HG02852 (cell line): ENCODE results near the gene ABI3.
"Not testable (repeated sequence)": the region's sequence is repeated elsewhere in the genome, so short reads cannot be mapped to it uniquely, and the experiment has no call there.

ENCODE experiments used
- ATAC-seq: cut with Tn5 transposase; IDR thresholded peaks from one replicate; pipeline ENCODE4 v1.9.1; 2021; ENCODE audit warnings: mild to moderate bottlenecking, moderate library complexity; ENCODE audit not compliant: unreplicated experiment

Gene ABI3

GRCh38 chr17:49249292-49249794, 38.8 kb downstream of the ABI3 start:
- no peak for ATAC-seq

DNA sequence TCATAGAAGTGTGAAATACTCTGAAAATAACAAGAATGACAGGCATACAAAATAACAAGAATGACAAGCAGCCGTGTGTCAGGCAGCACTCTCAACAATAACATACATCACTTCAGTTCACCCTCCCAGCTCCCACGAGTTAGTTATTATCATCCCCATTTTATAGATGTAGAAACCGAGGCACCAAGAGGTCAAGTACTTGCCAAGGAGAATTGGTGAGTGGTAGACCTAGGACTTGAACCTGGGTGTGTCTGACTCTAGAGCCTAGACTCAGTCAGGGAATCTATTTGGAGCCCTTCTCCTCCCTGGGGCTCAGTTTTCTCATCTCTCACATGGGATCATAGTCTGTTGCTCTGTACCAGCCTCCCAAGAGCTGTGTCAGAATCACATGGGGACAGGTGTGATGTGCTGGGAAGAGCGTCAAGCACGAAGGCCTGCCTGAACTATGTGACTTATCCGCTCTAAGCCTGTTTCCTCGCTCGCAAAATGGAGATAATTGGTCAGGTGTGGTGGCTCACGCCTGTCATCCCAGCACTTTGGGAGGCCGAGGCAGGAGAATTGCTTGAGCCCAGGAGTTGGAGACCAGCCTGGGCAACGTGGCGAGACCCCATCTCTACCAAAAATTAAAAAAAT, 39.5 kb downstream of the ABI3 start:
- ATAC-seq: no peak

DNA sequence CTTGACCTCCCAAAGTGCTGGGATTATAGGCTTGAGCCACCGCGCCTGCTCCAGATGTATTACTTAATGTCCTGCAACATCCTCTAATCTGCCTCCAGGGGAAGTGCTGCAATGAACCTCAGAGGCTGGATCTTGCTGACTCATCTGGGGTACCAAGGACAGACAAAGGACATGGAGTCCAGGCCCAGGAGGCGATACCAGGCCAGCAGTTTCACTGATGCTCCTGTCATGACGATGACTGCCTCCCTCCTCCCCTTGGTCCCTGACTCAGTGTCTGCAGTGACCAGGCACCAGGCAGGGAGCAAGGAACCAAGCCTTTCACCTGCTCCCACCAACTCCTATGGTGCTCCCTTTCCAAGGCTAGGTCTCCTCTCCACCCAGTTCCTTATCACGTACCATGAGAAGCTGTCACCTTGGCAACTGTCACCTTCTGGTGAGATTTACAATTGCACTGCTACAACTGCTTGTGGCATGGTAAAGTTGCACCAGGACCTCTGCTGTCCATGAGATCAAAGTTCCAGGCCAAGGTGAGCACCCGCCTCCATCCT, 41.7 kb downstream of the ABI3 start:
- no peak for ATAC-seq

GRCh38 chr17:49254066-49254465, 43.6 kb downstream of the ABI3 start:
- ATAC-seq: no peak

DNA sequence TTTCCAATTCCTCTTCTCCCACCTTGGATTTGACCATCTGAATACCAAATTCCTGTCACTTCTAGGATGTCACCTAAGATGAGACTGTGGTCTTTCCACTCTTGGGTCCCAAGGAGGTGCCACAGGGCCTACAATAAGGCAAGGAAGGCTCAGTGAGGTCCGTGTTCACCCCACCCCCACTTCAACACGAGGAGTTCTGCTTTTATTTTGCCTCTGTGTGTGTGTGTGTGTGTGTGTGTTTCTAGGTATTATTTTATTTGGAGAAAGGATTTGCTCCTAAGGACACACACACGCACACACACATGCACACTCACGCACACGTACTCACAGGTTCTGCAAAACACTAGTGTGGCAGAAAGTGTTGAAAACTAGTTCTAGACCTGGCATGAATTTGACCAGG, 44.6 kb downstream of the ABI3 start:
- no peak for ATAC-seq

- no peak for ATAC-seq
These were observed 47.9 kb downstream of the ABI3 start for GRCh38 chr17:49258394-49258793.

DNA sequence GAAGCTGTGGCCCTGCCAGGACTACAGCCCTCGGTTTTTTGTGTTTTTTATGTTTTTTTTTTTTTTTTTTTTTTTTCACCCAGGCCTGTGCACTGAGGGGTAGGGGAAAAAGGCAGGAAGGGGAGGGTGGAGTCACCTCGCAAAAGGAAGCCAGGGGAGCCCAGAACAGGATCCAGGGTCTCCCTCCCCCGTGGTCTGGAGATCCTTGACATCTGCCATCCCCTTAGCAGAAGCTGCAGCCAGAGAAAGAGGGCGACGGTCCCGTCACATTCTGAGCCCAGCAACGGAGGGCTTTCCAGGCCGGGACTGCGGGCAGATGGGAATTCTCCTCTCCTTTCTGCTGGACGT, 49.1 kb downstream of the ABI3 start:
- no peak for ATAC-seq

- peak; percentile 44 for ATAC-seq
These were observed 49.7 kb downstream of the ABI3 start for GRCh38 chr17:49260011-49260816.

DNA sequence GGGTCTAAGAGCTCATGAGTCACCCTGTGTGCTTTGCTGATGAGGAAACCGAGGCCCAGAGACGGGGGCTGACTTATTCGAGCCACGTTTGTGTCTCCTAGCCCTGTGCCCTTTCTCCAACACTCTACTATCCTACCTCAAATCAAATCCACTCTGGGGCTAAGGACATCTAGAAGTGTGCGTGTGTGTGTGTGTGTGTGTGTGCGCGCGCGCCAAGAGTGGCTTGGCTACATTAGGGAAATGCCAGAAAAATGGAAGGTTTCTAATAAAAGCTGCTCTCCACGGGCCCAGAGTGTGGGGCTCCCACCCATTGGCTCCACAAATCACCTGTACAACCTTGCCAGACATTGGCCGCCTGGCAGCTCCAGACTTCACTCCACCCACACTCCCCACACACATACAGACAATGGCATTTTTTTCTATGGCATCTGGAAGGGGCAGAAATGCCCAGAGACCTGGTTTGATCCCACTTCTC, 50.3 kb downstream of the ABI3 start:
- no peak for ATAC-seq

DNA sequence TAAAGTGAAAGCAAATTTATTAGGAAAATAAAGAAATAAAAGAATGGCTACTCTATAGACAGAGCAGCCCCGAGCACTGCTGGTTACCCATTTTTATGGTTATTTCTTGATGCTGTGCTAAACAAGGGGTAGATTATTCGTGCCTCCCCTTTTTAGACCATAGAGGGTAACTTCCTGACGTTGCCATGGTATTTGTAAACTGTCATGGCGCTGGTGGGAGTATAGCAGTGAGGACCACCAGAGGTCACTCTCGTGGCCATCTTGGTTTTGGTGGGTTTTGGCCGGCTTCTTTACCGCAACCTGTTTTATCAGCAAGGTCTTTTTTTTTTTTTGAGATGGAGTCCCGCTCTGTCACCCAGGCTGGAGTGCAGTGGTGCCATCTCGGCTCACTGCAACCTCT, 51.0 kb downstream of the ABI3 start:
- ATAC-seq: not testable (repeated sequence)

- ATAC-seq: no peak
These were observed 55.7 kb downstream of the ABI3 start for GRCh38 chr17:49266233-49266632.

- ATAC-seq: no peak
These were observed 57.4 kb downstream of the ABI3 start for GRCh38 chr17:49267912-49268311.

DNA sequence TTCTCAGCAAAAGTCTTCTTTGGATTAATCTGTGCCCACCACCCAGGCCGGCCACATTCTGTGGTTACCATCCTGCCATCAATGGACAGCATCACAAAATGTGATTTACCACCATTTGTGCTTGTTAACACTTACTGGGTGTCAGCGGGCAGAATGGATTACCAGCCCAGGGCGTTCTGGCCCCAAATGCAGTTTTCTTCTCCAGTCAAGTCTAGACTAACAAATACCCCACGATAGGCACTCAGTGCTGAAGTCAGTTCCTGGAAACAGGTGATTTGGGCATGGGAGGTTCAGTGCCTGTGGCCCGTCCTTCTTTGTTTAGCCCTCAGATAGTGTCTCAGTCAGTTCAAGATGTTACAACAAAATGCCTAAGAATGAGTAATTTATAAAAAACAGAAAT, 58.8 kb downstream of the ABI3 start:
- ATAC-seq: no peak
